K562 (cell line): ENCODE measurements around the gene PRR14L. TPM values are rescaled to one million over a fixed set of nuclear protein-coding genes. Genes with fewer than 3 reads are reported as not detected.
"Not testable (repeated sequence)": the region's sequence is repeated elsewhere in the genome, so short reads cannot be mapped to it uniquely, and the experiment has no call there.

Experiments used
- ATAC-seq: fragments of 200-7000 bp; cut with Tn5 transposase; 3 replicates; pipeline ENCODE4 v1.9.1; 2020; ENCODE audit warnings: moderate library complexity
- BruUV-seq: library from RNA; stranded (reverse); fragments of 400-500 nt; replicated peaks from 2 replicates; lab custom pipeline; 2021; lab: Mats Ljungman, UMichigan
- CTCF ChIA-PET: fragments of 300-600 bp; formaldehyde crosslinking; extraction: SDS; loops from one replicate; lab custom pipeline; 2021; ENCODE audit warnings: low intra/inter-chr PET ratio; lab: Yijun Ruan, JAX
- POLR2A ChIA-PET: fragments of 300-600, 350-650 bp; sonication (Branson Sonifier 250); formaldehyde crosslinking; extraction: SDS; loops from one replicate; lab custom pipeline; 2021; ENCODE audit warnings: antibody characterized with exemption, inconsistent platforms; lab: Yijun Ruan, JAX
- DNase-seq, 4 experiments: peaks; one replicate each; pipeline versions ENCODE4 v3.0.0 to v3.0.0-alpha.2; 2011 to 2018; ENCODE audit warnings: low spot score in 3 of 4, mixed read lengths in 3 of 4; ENCODE audit errors: extremely low read depth in 1 of 4
- FAIRE-seq: peaks from 2 replicates; lab custom pipeline; 2011; peaks lifted over from hg19 to GRCh38; lab: Jason Lieb, UNC
- H2AFZ ChIP-seq: 2 replicates; pipeline ENCODE4 v1.6.0; 2011; ENCODE audit warnings: low read depth, low read length, control low read depth, inconsistent platforms
- H3K27ac ChIP-seq: fragments of 200-600 bp; 3 replicates; pipeline ENCODE4 v1.8.0; 2011; ENCODE audit warnings: low read depth, mild to moderate bottlenecking, control low read depth, inconsistent platforms, low read length, moderate library complexity, mixed read lengths; ENCODE audit errors: extremely low read depth
- H3K27me3 ChIP-seq, 2 experiments: fragments of 300-600 bp in 1 of 2; 2 replicates in 1 of 2; 3 replicates in 1 of 2; pipeline versions ENCODE4 v1.6.0 to v1.8.0; 2011; ENCODE audit warnings: inconsistent platforms in 2 of 2, low read length in 2 of 2, mild to moderate bottlenecking in 1 of 2, mixed read lengths in 1 of 2, moderate library complexity in 1 of 2; ENCODE audit not compliant: control insufficient read depth in 2 of 2, insufficient read depth in 2 of 2
- H3K36me3 ChIP-seq: fragments of 300-600 bp; 3 replicates; pipeline ENCODE4 v1.8.0; 2011; ENCODE audit warnings: mild to moderate bottlenecking, low read length, inconsistent platforms; ENCODE audit not compliant: control insufficient read depth, insufficient read depth
- H3K4me1 ChIP-seq, 2 experiments: fragments of 200-600 bp in 1 of 2; replicated peaks in 1 of 2; 2 replicates in 1 of 2; 3 replicates in 1 of 2; pipeline versions ENCODE4 v1.5.1 to v1.8.0; 2011; ENCODE audit warnings: inconsistent platforms in 2 of 2, low read length in 2 of 2, mild to moderate bottlenecking in 1 of 2, mixed read lengths in 1 of 2, moderate library complexity in 1 of 2; ENCODE audit not compliant: control insufficient read depth in 2 of 2, insufficient read depth in 2 of 2
- H3K4me2 ChIP-seq: 2 replicates; pipeline ENCODE4 v1.6.1; 2011; ENCODE audit warnings: low read length, control low read depth, inconsistent platforms, mixed read lengths; ENCODE audit not compliant: insufficient read depth
- H3K4me3 ChIP-seq: fragments of 200-600 bp; sonication (generic), shearing (Covaris generic); 2 replicates; pipeline ENCODE4 v1.5.1; 2016; ENCODE audit warnings: control low read depth, inconsistent platforms
- H3K79me2 ChIP-seq: fragments of 200-600 bp; 3 replicates; pipeline ENCODE4 v1.8.0; 2011; ENCODE audit warnings: low read length, inconsistent platforms; ENCODE audit not compliant: control insufficient read depth, insufficient read depth
- H3K9ac ChIP-seq, 2 experiments: 2 replicates each; pipeline versions ENCODE4 v1.6.0 to v1.6.1; 2011; ENCODE audit warnings: low read depth in 2 of 2, low read length in 2 of 2, control low read depth in 1 of 2, inconsistent platforms in 1 of 2, mild to moderate bottlenecking in 1 of 2, mixed read lengths in 1 of 2; ENCODE audit not compliant: insufficient read depth in 1 of 2
- H3K9me1 ChIP-seq: one replicate; pipeline ENCODE4 v1.6.0; 2011; ENCODE audit warnings: inconsistent platforms, mild to moderate bottlenecking, low read length, moderate library complexity; ENCODE audit not compliant: control insufficient read depth, insufficient read depth
- H3K9me3 ChIP-seq: replicated peaks from 2 replicates; pipeline ENCODE4 v1.5.1; 2011; ENCODE audit warnings: low read depth, low read length, inconsistent platforms; ENCODE audit not compliant: control insufficient read depth, insufficient read depth
- H4K20me1 ChIP-seq: replicated peaks from 2 replicates; pipeline ENCODE4 v1.6.1; 2011; ENCODE audit warnings: low read length, inconsistent platforms, mixed read lengths; ENCODE audit not compliant: control insufficient read depth, insufficient read depth
- MYC ChIP-seq, 2 experiments: fragments of 250-450 bp in 1 of 2; sonication (Bioruptor Pico) in 1 of 2; IDR thresholded peaks; 2 replicates each; pipeline versions ENCODE4 v1.5.1 to v1.6.1; 2012 to 2021; ENCODE audit warnings: low read depth in 2 of 2, borderline replicate concordance in 1 of 2, improper control_type of control experiment in 1 of 2, low read length in 1 of 2, mild to moderate bottlenecking in 1 of 2, moderate library complexity in 1 of 2
- PPARD ChIP-seq: fragments of 250-450 bp; sonication (Bioruptor Pico); IDR thresholded peaks from 2 replicates; pipeline ENCODE4 v1.8.0; 2022; ENCODE audit warnings: inconsistent platforms, mild to moderate bottlenecking, moderate library complexity
- SETDB1 ChIP-seq: IDR thresholded peaks from one replicate; pipeline ENCODE4 v1.6.1; 2012; ENCODE audit warnings: low read length, control low read depth, inconsistent platforms
- SMAD3 ChIP-seq: fragments of 450-650 bp; formaldehyde crosslinking; conservative IDR thresholded peaks from 2 replicates; pipeline ENCODE4 v1.4.0; 2020; ENCODE audit warnings: mild to moderate bottlenecking
- YBX1 ChIP-seq: fragments of 450-650 bp; IDR thresholded peaks from 2 replicates; pipeline ENCODE4 v1.7.1; 2016; ENCODE audit warnings: mild to moderate bottlenecking
- ZNF174 ChIP-seq: fragments of 250-450 bp; sonication (Bioruptor Pico); IDR thresholded peaks from 2 replicates; pipeline ENCODE4 v1.4.0; 2020; ENCODE audit warnings: mild to moderate bottlenecking
- ZNF253 ChIP-seq: fragments of 250-450 bp; sonication (Bioruptor Pico); conservative IDR thresholded peaks from 2 replicates; pipeline ENCODE4 v1.6.1; 2021; ENCODE audit warnings: mild to moderate bottlenecking
- WGBS: fragments of 100-300 bp; shearing (Covaris generic); methylation state at CpG from one replicate; pipeline ENCODE4 v1.1.6; 2016; ENCODE audit warnings: low coverage, mixed read lengths; ENCODE audit not compliant: insufficient coverage; ENCODE audit errors: missing lambda C conversion rate; 5-methylcytosine and 5-hydroxymethylcytosine counted together
- in situ Hi-C: fragments of 300-500 bp; cut with MboI; formaldehyde crosslinking; loops from 4 replicates; pipeline ENCODE4 v1.15.0; 2018; ENCODE audit warnings: inconsistent platforms, mixed read lengths
- intact Hi-C: fragments of 100-400 bp; cut with micrococcal nuclease; formaldehyde crosslinking; loops from 2 replicates; pipeline ENCODE4 v1.14.2; 2022
- polyA plus RNA-seq, 8 experiments: library from polyadenylated mRNA; depleted of rRNA in 4 of 8; stranded (reverse) in 5 of 8; unstranded in 3 of 8; fragments of >200 nt; fragmentation: Nextera tagmentation in 2 of 8; fragmentation: Illumina TruSeq in 1 of 8; extraction: Ambion mirVana in 2 of 8; extraction: Trizol in 1 of 8; gene quantifications; 2 replicates each; pipeline versions ENCODE4 v1.2.1 to v1.2.3, GENCODE V29; 2011 to 2014; ENCODE audit warnings: inconsistent platforms in 1 of 8, missing spikeins in 1 of 8
- total RNA-seq, 7 experiments: library from RNA; depleted of rRNA in 6 of 7; stranded (reverse); fragments of >200 nt in 6 of 7; fragmentation: Illumina TruSeq in 2 of 7; extraction: Trizol in 2 of 7; gene quantifications; 2 replicates each; pipeline versions ENCODE4 v1.2.1 to v1.2.3, GENCODE V29; 2011 to 2021; ENCODE audit warnings: low replicate concordance in 1 of 7
- TF ChIP-seq, protein P1 (sequence below): fragments of 450-650 bp; IDR thresholded peaks from 2 replicates; pipeline ENCODE4 v1.7.1; 2018; ENCODE audit warnings: mild to moderate bottlenecking, low read depth; ENCODE audit not compliant: partially characterized antibody

The PRR14L gene
- total and polyA plus RNA-seq, 9 of the 15 experiments (the other 6 are each of a cell fraction or from before 2014, with no cell fraction given), result 2.8 to 36.3 (median 12.3) TPM

DNA sequence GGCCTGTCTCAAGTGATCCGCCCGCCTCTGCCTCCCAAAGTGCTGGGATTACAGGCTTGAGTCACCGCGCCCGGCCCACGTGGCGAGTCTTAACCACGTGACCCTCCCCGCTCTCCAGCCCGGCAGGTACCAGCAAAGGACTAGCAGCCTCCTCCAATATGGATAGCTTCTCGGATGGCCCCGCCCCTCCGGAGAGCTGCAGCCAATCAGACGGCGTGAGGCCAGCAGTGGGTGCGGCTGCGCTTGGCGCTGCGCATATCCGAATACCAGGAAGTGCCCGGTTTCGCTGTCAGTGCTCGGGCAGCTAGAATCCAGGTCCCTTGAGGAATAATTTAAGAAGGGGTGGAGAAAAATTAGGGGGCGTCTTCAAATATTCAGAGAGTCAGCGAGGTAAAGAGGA is 73.2 kb downstream of the PRR14L start:
- Histone ChIP-seq H3K79me2 (no peaks in the 10 kb centered on the region), H3K9me3 (no peaks in the 10 kb centered on the region), H3K27me3 (no peaks in the 10 kb centered on the region), H3K4me2 (no peak overlapping the region), H3K9me1 (no peaks in the 10 kb centered on the region), H3K9ac (no peak overlapping the region), H3K4me3 (no peak overlapping the region), H2AFZ (no peak overlapping the region), H3K27ac (no peak overlapping the region), H3K4me1 (peaks cover 2 to 3% of the 10 kb centered on the region in 2 experiments; a peak in 4 of 5 replicates), H4K20me1 (no peaks in the 10 kb centered on the region), H3K36me3 (no peaks in the 10 kb centered on the region)
- 88% methylated on average over 10 of the region's 25 CpGs for WGBS
- CTCF ChIA-PET, result no interaction called here
- in situ Hi-C loops (no loop called here), intact Hi-C loops (no loop called here)
- ATAC-seq, result no peak
- no TSS peak for BruUV-seq
- FAIRE-seq, result no peak
- POLR2A ChIA-PET, result no interaction called here
- no peak for DNase-seq
- TF ChIP-seq, protein P1, sequence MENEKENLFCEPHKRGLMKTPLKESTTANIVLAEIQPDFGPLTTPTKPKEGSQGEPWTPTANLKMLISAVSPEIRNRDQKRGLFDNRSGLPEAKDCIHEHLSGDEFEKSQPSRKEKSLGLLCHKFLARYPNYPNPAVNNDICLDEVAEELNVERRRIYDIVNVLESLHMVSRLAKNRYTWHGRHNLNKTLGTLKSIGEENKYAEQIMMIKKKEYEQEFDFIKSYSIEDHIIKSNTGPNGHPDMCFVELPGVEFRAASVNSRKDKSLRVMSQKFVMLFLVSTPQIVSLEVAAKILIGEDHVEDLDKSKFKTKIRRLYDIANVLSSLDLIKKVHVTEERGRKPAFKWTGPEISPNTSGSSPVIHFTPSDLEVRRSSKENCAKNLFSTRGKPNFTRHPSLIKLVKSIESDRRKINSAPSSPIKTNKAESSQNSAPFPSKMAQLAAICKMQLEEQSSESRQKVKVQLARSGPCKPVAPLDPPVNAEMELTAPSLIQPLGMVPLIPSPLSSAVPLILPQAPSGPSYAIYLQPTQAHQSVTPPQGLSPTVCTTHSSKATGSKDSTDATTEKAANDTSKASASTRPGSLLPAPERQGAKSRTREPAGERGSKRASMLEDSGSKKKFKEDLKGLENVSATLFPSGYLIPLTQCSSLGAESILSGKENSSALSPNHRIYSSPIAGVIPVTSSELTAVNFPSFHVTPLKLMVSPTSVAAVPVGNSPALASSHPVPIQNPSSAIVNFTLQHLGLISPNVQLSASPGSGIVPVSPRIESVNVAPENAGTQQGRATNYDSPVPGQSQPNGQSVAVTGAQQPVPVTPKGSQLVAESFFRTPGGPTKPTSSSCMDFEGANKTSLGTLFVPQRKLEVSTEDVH, result no peak
- no peak for TF ChIP-seq PPARD
- no peak for TF ChIP-seq ZNF253 (CRISPR knock-in tag)
- TF ChIP-seq SETDB1, result no peak
- no peak for TF ChIP-seq MYC (IDR thresholded peaks at IDR 0.05; ENCODE audit: low read depth, low read length)
- no peak for TF ChIP-seq MYC (CRISPR knock-in tag; IDR thresholded peaks at IDR 0.05; ENCODE audit: borderline replicate concordance, low read depth)
- no peak for TF ChIP-seq ZNF174 (CRISPR knock-in tag)
- TF ChIP-seq SMAD3 (CRISPR knock-in tag), result no peak
- no peak for TF ChIP-seq YBX1

DNA sequence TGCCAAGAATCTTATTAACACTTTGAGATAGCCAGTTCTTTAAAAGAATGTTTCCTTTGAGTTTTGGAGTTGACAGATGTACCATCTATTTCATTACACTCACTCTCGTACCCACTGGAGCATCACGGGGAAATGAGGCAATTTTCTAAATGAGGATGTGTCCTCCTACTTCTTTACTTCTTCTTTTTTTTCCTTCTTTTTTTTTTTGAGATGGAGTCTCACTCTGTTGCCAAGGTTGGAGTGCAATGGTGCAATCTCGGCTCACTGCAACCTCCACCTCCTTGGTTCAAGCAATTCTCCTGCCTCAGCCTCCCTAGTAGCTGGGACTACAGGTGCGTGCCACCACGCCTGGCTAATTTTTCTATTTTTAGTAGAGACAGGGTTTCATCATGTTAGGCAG is 75.7 kb downstream of the PRR14L start:
- H3K79me2 ChIP-seq, DNase-seq, intact Hi-C loops, ATAC-seq, H3K4me1 ChIP-seq, H3K9ac ChIP-seq, H3K4me2 ChIP-seq, H2AFZ ChIP-seq, CTCF ChIA-PET, H3K36me3 ChIP-seq, in situ Hi-C loops, FAIRE-seq, BruUV-seq, H4K20me1 ChIP-seq, H3K4me3 ChIP-seq, H3K27me3 ChIP-seq, H3K9me1 ChIP-seq, H3K9me3 ChIP-seq, H3K27ac ChIP-seq: not testable (repeated sequence)
- POLR2A ChIA-PET, result interaction anchor here (0.6 kb wide), 1 partner anchor 19 kb away, joined by 3 read pairs; no protein-coding TSS in a partner anchor
- 56% methylated on average over 3 of the region's 5 CpGs for WGBS
